ENCODE measurements around the gene XK.

GRCh38 chrX:37640142-37640541 is 45.4 kb upstream of the XK start:
- no peak for TF ChIP-seq CTCF (IDR thresholded peaks at IDR 0.05)
- TF ChIP-seq POLR2AphosphoS5 (IDR thresholded peaks at IDR 0.05), result no peak
- TF ChIP-seq POLR2A (IDR thresholded peaks at IDR 0.05), result no peak
- TF ChIP-seq EP300 (IDR thresholded peaks at IDR 0.05), result no peak
